ENCODE measurements around the gene ZNF239. TPM values are rescaled to one million over a fixed set of nuclear protein-coding genes. Genes with fewer than 3 reads are reported as not detected.

ZNF239 gene
- total and polyA plus RNA-seq, 2 of the 8 experiments (the other 6 are each of a cell fraction or from before 2014, with no cell fraction given): 2.4 to 11.4 TPM

- H2BK15ac ChIP-seq (ENCODE audit: low read length): no peak overlapping the region
- no peak overlapping the region for H3K56ac ChIP-seq (replicated peaks; ENCODE audit: insufficient read length, low read depth, low read length)
- no peak overlapping the region for H3K23ac ChIP-seq (ENCODE audit: insufficient read length)
- H3K27ac ChIP-seq (ENCODE audit: low read depth, low read length): no peak overlapping the region
- H3K9me3 ChIP-seq (ENCODE audit: insufficient read depth in 2 of 2, low read depth in 1 of 2, low read length in 1 of 2): peaks cover 12 to 29% of the 10 kb centered on the region in 2 experiments
- no peak for FAIRE-seq
- H3K79me2 ChIP-seq (ENCODE audit: control insufficient read depth in 1 of 2, insufficient read depth in 2 of 2, low read length in 2 of 2): no peaks in the 10 kb centered on the region
- H3K4me3 ChIP-seq (ENCODE audit: extremely low read depth in 1 of 4, insufficient read depth in 2 of 4, low read depth in 3 of 4, low read length in 4 of 4): no peak overlapping the region
- DNase-seq (ENCODE audit: low read depth in 1 of 2, low spot score in 2 of 2): no peak
- H3K36me3 ChIP-seq (ENCODE audit: control insufficient read depth in 2 of 4, insufficient read depth in 4 of 4, low read length in 3 of 4): peaks cover 0 to 10% (median 1%) of the 10 kb centered on the region in 4 experiments; a peak in 4 of 8 replicates
- H3K4me2 ChIP-seq (ENCODE audit: insufficient read depth in 1 of 2, low read depth in 2 of 2, low read length in 2 of 2): no peak overlapping the region
- H3K27me3 ChIP-seq (replicated peaks in 1 of 4; ENCODE audit: control insufficient read depth in 3 of 4, extremely low read depth in 1 of 4, insufficient read depth in 3 of 4, low read length in 3 of 4): no peaks in the 10 kb centered on the region
- no peak overlapping the region for H4K91ac ChIP-seq (replicated peaks; ENCODE audit: insufficient read length, low read length)
- 96% methylated on average over 2 of the region's 2 CpGs; no CpG with 5 or more reads in 1 of the 2 experiments for WGBS, 2 experiments (ENCODE audit: extremely low coverage in 1 of 2, insufficient coverage in 1 of 2, insufficient read length in 1 of 2, insufficient replicate concordance in 2 of 2, low coverage in 1 of 2, low lambda C conversion rate in 2 of 2, missing lambda C conversion rate in 1 of 2)
- no peak overlapping the region for H3K9ac ChIP-seq (replicated peaks in 1 of 4; ENCODE audit: extremely low read depth in 1 of 4, low read depth in 3 of 4, low read length in 3 of 4)
- H2BK20ac ChIP-seq (ENCODE audit: low read length): no peak overlapping the region
- no peaks in the 10 kb centered on the region for H3K4me1 ChIP-seq (replicated peaks in 1 of 4; ENCODE audit: control insufficient read depth in 3 of 4, insufficient read depth in 4 of 4, low read length in 3 of 4)
- H4K8ac ChIP-seq (ENCODE audit: extremely low read depth, insufficient read depth, low read length): no peak overlapping the region
- H3K79me1 ChIP-seq (ENCODE audit: low read depth, low read length): no peaks in the 10 kb centered on the region
- H4K5ac ChIP-seq (ENCODE audit: insufficient read length, low read depth, low read length): no peak overlapping the region
- no peak overlapping the region for H2BK12ac ChIP-seq (ENCODE audit: low read depth, low read length)
- POLR2A ChIA-PET (ENCODE audit: partially characterized antibody): no interaction called here
- no peaks in the 10 kb centered on the region for H3K23me2 ChIP-seq (ENCODE audit: low read depth, low read length)
- no peaks in the 10 kb centered on the region for H4K20me1 ChIP-seq (replicated peaks in 1 of 2; ENCODE audit: control insufficient read depth in 1 of 2, insufficient read depth in 2 of 2, low read length in 2 of 2)
- no peak overlapping the region for H3K4ac ChIP-seq (replicated peaks; ENCODE audit: insufficient read length, low read depth, low read length)
- CTCF ChIA-PET (ENCODE audit: partially characterized antibody): no interaction called here
- H2AK5ac ChIP-seq (ENCODE audit: low read depth, low read length): no peak overlapping the region
- H3K14ac ChIP-seq (ENCODE audit: insufficient read length): no peak overlapping the region
- H3K18ac ChIP-seq (ENCODE audit: extremely low read depth, low read length): no peak overlapping the region
- H2AFZ ChIP-seq (ENCODE audit: low read length): no peak overlapping the region
- H2BK120ac ChIP-seq (replicated peaks; ENCODE audit: low read depth, low read length): no peak overlapping the region
- H2BK5ac ChIP-seq (ENCODE audit: low read depth, low read length): no peak overlapping the region
- TF ChIP-seq SP1 (IDR thresholded peaks at IDR 0.05; ENCODE audit: low read depth, low read length): no peak
- TF ChIP-seq EZH2 (IDR thresholded peaks at IDR 0.05; ENCODE audit: low read depth, low read length, severe bottlenecking): no peak
- no peak for TF ChIP-seq ATF3 (IDR thresholded peaks at IDR 0.05; ENCODE audit: insufficient read depth, low read depth, low read length)
- TF ChIP-seq POLR2AphosphoS5 (IDR thresholded peaks at IDR 0.05; ENCODE audit: low read depth, low read length): no peak
- TF ChIP-seq TCF12 (IDR thresholded peaks at IDR 0.05; ENCODE audit: low read depth, low read length): no peak
- TF ChIP-seq, protein P1, sequence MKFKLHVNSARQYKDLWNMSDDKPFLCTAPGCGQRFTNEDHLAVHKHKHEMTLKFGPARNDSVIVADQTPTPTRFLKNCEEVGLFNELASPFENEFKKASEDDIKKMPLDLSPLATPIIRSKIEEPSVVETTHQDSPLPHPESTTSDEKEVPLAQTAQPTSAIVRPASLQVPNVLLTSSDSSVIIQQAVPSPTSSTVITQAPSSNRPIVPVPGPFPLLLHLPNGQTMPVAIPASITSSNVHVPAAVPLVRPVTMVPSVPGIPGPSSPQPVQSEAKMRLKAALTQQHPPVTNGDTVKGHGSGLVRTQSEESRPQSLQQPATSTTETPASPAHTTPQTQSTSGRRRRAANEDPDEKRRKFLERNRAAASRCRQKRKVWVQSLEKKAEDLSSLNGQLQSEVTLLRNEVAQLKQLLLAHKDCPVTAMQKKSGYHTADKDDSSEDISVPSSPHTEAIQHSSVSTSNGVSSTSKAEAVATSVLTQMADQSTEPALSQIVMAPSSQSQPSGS (IDR thresholded peaks at IDR 0.05; ENCODE audit: low read length): no peak
- no peak for TF ChIP-seq POU5F1 (IDR thresholded peaks at IDR 0.05; ENCODE audit: low read depth, low read length)
- TF ChIP-seq CHD2 (IDR thresholded peaks at IDR 0.05; ENCODE audit: low read length): no peak
- TF ChIP-seq, protein P2, sequence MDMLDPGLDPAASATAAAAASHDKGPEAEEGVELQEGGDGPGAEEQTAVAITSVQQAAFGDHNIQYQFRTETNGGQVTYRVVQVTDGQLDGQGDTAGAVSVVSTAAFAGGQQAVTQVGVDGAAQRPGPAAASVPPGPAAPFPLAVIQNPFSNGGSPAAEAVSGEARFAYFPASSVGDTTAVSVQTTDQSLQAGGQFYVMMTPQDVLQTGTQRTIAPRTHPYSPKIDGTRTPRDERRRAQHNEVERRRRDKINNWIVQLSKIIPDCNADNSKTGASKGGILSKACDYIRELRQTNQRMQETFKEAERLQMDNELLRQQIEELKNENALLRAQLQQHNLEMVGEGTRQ (IDR thresholded peaks at IDR 0.05; ENCODE audit: low read length): no peak
- no peak for TF ChIP-seq SIN3A (conservative IDR thresholded peaks at IDR 0.05 in 1 of 2, IDR thresholded peaks at IDR 0.05 in 1 of 2; ENCODE audit: low read depth in 1 of 2, low read length in 2 of 2)
- TF ChIP-seq RBBP5 (IDR thresholded peaks at IDR 0.05; ENCODE audit: borderline replicate concordance, low read depth, low read length): no peak
These were observed 47.6 kb upstream of the ZNF239 start for GRCh38 chr10:43622038-43622437.
